GM21717 (cell line): ENCODE measurements around the gene DLG1.
"Not testable (repeated sequence)": the region's sequence is repeated elsewhere in the genome, so short reads cannot be mapped to it uniquely, and the experiment has no call there.

Experiments used
- ATAC-seq: cut with Tn5 transposase; IDR thresholded peaks from one replicate; pipeline ENCODE4 v1.9.1; 2021; ENCODE audit warnings: mild to moderate bottlenecking, moderate library complexity; ENCODE audit not compliant: unreplicated experiment

The DLG1 gene

GRCh38 chr3:197292083-197292646 lies 6.2 kb downstream of the DLG1 start:
- ATAC-seq: no peak

- no peak for ATAC-seq
These were observed 8.7 kb downstream of the DLG1 start for GRCh38 chr3:197289726-197290125.

- no peak for ATAC-seq
These were observed 11.7 kb downstream of the DLG1 start for GRCh38 chr3:197286678-197287077.

- no peak for ATAC-seq
These were observed 12.9 kb downstream of the DLG1 start for GRCh38 chr3:197285557-197285956.

GRCh38 chr3:197283045-197283444 lies 15.4 kb downstream of the DLG1 start:
- ATAC-seq: no peak

GRCh38 chr3:197281849-197282248 lies 16.6 kb downstream of the DLG1 start:
- no peak for ATAC-seq

- no peak for ATAC-seq
These were observed 18.3 kb downstream of the DLG1 start for GRCh38 chr3:197280156-197280555.

- ATAC-seq: no peak
These were observed 19.5 kb downstream of the DLG1 start for GRCh38 chr3:197278933-197279332.

GRCh38 chr3:197276808-197277207 lies 21.6 kb downstream of the DLG1 start:
- not testable (repeated sequence) for ATAC-seq

- ATAC-seq: no peak
These were observed 27.7 kb downstream of the DLG1 start for GRCh38 chr3:197270558-197271317.

- ATAC-seq: no peak
These were observed 29.4 kb downstream of the DLG1 start for GRCh38 chr3:197269024-197269423.

- no peak for ATAC-seq
These were observed 30.1 kb downstream of the DLG1 start for GRCh38 chr3:197268294-197268693.

- ATAC-seq: no peak
These were observed 32.1 kb downstream of the DLG1 start for GRCh38 chr3:197266331-197266730.

GRCh38 chr3:197262709-197263108 lies 35.7 kb downstream of the DLG1 start:
- no peak for ATAC-seq

GRCh38 chr3:197261164-197261509 lies 37.3 kb downstream of the DLG1 start:
- ATAC-seq: no peak

- ATAC-seq: no peak
These were observed 37.8 kb downstream of the DLG1 start for GRCh38 chr3:197260491-197261163.

GRCh38 chr3:197259096-197259495 lies 39.3 kb downstream of the DLG1 start:
- ATAC-seq: no peak

- no peak for ATAC-seq
These were observed 40.1 kb downstream of the DLG1 start for GRCh38 chr3:197258168-197258755.

- no peak for ATAC-seq
These were observed 40.7 kb downstream of the DLG1 start for GRCh38 chr3:197257711-197258110.

- no peak for ATAC-seq
These were observed 41.5 kb downstream of the DLG1 start for GRCh38 chr3:197256836-197257444.

- no peak for ATAC-seq
These were observed 42.3 kb downstream of the DLG1 start for GRCh38 chr3:197256104-197256503.
